ENCODE data around the gene ACOT7.

GRCh38 chr1:6273380-6273891 lies 120.1 kb downstream of the ACOT7 start:
- TF ChIP-seq CTCF (IDR thresholded peaks at IDR 0.05): no peak
- no peak for TF ChIP-seq POLR2A (IDR thresholded peaks at IDR 0.05; ENCODE audit: low read depth)
- TF ChIP-seq POLR2AphosphoS5 (IDR thresholded peaks at IDR 0.05): no peak
- TF ChIP-seq EP300 (IDR thresholded peaks at IDR 0.05): no peak

Data from esophagus muscularis mucosa (tissue), 4 donors.